AG04450 (cell line): ENCODE results near the gene CDK6. TPM values are rescaled to one million over a fixed set of nuclear protein-coding genes. Genes with fewer than 3 reads are reported as not detected.
"Not testable (repeated sequence)": the region's sequence is repeated elsewhere in the genome, so short reads cannot be mapped to it uniquely, and the experiment has no call there.

Source experiments
- CTCF ChIA-PET: fragments of 300-600, 350-600 bp; formaldehyde crosslinking; extraction: SDS; loops from one replicate; lab custom pipeline; 2022; ENCODE audit warnings: antibody characterized with exemption, inconsistent platforms; lab: Charles Lee
- POLR2A ChIA-PET: fragments of 350-600 bp; formaldehyde crosslinking; extraction: SDS; loops from one replicate; lab custom pipeline; 2021; ENCODE audit warnings: antibody characterized with exemption, inconsistent platforms; lab: Yijun Ruan, JAX
- DNase-seq: peaks from one replicate; pipeline ENCODE4 v3.0.0-alpha.2; 2011; ENCODE audit warnings: low read depth, low spot score
- H3K27ac ChIP-seq: one replicate; pipeline ENCODE4 v1.5.1; 2012; ENCODE audit warnings: low read depth, low read length, control low read depth
- H3K27me3 ChIP-seq: one replicate; pipeline ENCODE4 v1.6.0; 2012; ENCODE audit warnings: low read length; ENCODE audit not compliant: control insufficient read depth, insufficient read depth
- H3K4me3 ChIP-seq: 2 replicates; pipeline ENCODE4 v1.5.1; 2011; ENCODE audit warnings: mild to moderate bottlenecking, low read depth, low read length, control low read depth
- H3K9me3 ChIP-seq: 2 replicates; pipeline ENCODE4 v1.5.1; 2012; ENCODE audit warnings: low read length; ENCODE audit not compliant: control insufficient read depth, insufficient read depth
- CTCF ChIP-seq: IDR thresholded peaks from 2 replicates; pipeline ENCODE4 v1.5.1; 2011; ENCODE audit warnings: low read depth, low read length, control low read depth, inconsistent platforms
- polyA plus RNA-seq: library from polyadenylated mRNA; depleted of rRNA; stranded (reverse); fragments of >200 nt; gene quantifications from 2 replicates; pipeline ENCODE4 v1.2.3, GENCODE V29; 2011

Gene CDK6
- polyA plus RNA-seq, 1 experiment = 40.6 TPM

GRCh38 chr7:92611735-92612134 lies 224.6 kb downstream of the CDK6 start:
- Histone ChIP-seq H3K27ac (no peak overlapping the region), H3K9me3 (no peaks in the 10 kb centered on the region), H3K27me3 (no peaks in the 10 kb centered on the region), H3K4me3 (no peak overlapping the region)
- no peak for DNase-seq
- no peak for TF ChIP-seq CTCF
- POLR2A ChIA-PET = no interaction called here
- CTCF ChIA-PET = interaction anchor here (1.0 to 3.2 kb wide), 6 partner anchors 9 to 437 kb away, joined by 3 to 22 read pairs (median 8); partner anchors contain the start of genes FAM133B, PEX1 and RBM48

- TF ChIP-seq CTCF = peak; percentile 47
- POLR2A ChIA-PET = interaction anchor here (0.6 to 1.0 kb wide), 2 partner anchors 19 to 45 kb away, joined by 3 to 10 read pairs; no protein-coding TSS in a partner anchor
- Histone ChIP-seq H3K27me3 (no peaks in the 10 kb centered on the region), H3K4me3 (no peak overlapping the region), H3K9me3 (no peaks in the 10 kb centered on the region), H3K27ac (no peak overlapping the region)
- no peak for DNase-seq
- CTCF ChIA-PET = interaction anchor here (0.6 to 3.2 kb wide), 13 partner anchors 11 to 448 kb away, joined by 3 to 22 read pairs (median 4); partner anchors contain the start of genes FAM133B, PEX1 and RBM48
Measured at GRCh38 chr7:92609921-92610518, 226.4 kb downstream of the CDK6 start.

- H3K27ac ChIP-seq = no peak overlapping the region
- CTCF ChIA-PET = interaction anchor here (0.9 to 3.2 kb wide), 5 partner anchors 10 to 80 kb away, joined by 3 to 22 read pairs (median 4); partner anchors contain the start of genes PEX1 and RBM48
- TF ChIP-seq CTCF = no peak
- no peaks in the 10 kb centered on the region for H3K27me3 ChIP-seq
- POLR2A ChIA-PET = no interaction called here
- no peak overlapping the region for H3K4me3 ChIP-seq
- no peaks in the 10 kb centered on the region for H3K9me3 ChIP-seq
- no peak for DNase-seq
Measured at GRCh38 chr7:92608380-92609322, 227.7 kb downstream of the CDK6 start.

- no peak for DNase-seq
- no peak overlapping the region for H3K4me3 ChIP-seq
- POLR2A ChIA-PET = interaction anchor here (0.6 kb wide), 1 partner anchor 17 kb away, joined by 3 read pairs; the partner anchor contains the start of gene FAM133B
- CTCF ChIA-PET = interaction anchor here (1.2 to 1.4 kb wide), 2 partner anchors 9 to 15 kb away, joined by 3 to 5 read pairs; no protein-coding TSS in a partner anchor
- TF ChIP-seq CTCF = no peak
- no peak overlapping the region for H3K27ac ChIP-seq
- H3K9me3 ChIP-seq = no peaks in the 10 kb centered on the region
- no peaks in the 10 kb centered on the region for H3K27me3 ChIP-seq
Measured at GRCh38 chr7:92606985-92607384, 229.4 kb downstream of the CDK6 start.

GRCh38 chr7:92604517-92604916 lies 231.9 kb downstream of the CDK6 start:
- DNase-seq, H3K4me3 ChIP-seq, POLR2A ChIA-PET: not testable (repeated sequence)

More at GRCh38 chr7:92604517-92604916, 231.9 kb downstream of the CDK6 start:
- not testable (repeated sequence) for H3K27me3 ChIP-seq, H3K9me3 ChIP-seq, H3K27ac ChIP-seq
- CTCF ChIA-PET = interaction anchor here (0.7 kb wide), 1 partner anchor 422 kb away, joined by 14 read pairs; no protein-coding TSS in a partner anchor
